ENCODE results near the gene PPP6R2.
"Not testable (repeated sequence)": the region's sequence is repeated elsewhere in the genome, so short reads cannot be mapped to it uniquely, and the experiment has no call there.

Gene PPP6R2

DNA sequence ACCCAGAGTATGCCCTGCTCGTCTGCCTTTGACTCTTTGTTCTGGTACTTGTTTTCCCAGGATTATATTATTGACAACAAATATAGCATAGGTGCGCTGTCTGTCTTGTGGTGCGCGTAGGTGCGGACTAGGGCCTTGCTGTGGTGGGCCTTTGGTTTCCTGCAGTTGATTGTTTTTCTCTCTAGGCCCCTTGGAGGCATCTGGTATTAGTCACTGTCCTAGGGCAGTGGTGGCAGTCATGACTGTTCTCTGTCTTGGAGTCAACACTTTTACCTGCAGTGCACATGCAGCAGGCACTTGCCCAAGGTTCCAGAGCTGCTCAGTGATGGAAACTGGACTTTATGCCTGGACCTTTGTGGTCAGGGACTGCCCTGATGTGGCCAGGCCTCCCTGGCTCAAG lies 18.6 kb downstream of the PPP6R2 start:
- H3K4me2 ChIP-seq (ENCODE audit: low read length), result no peak overlapping the region
- H3K4me1 ChIP-seq (ENCODE audit: control insufficient read depth, low read depth, low read length), result no peaks in the 10 kb centered on the region
- H2BK120ac ChIP-seq (ENCODE audit: low read depth, low read length), result no peak overlapping the region
- no peak overlapping the region for H3K23ac ChIP-seq (ENCODE audit: low read length)
- H3K79me1 ChIP-seq (ENCODE audit: low read length), result peaks cover 30% of the 10 kb centered on the region
- H3K18ac ChIP-seq (ENCODE audit: low read length), result no peak overlapping the region
- H3K4ac ChIP-seq (ENCODE audit: low read depth, low read length), result no peak overlapping the region
- no peak overlapping the region for H4K8ac ChIP-seq (ENCODE audit: low read depth, low read length)
- H3K9ac ChIP-seq (ENCODE audit: low read length), result no peak overlapping the region
- H2BK15ac ChIP-seq (replicated peaks; ENCODE audit: low read depth), result no peak overlapping the region
- H3K36me3 ChIP-seq (ENCODE audit: control insufficient read depth, insufficient read depth, low read length), result no peaks in the 10 kb centered on the region
- H2BK5ac ChIP-seq (ENCODE audit: low read length), result no peak overlapping the region
- no peak overlapping the region for H3K4me3 ChIP-seq (ENCODE audit: low read length)
- no peak overlapping the region for H2AK5ac ChIP-seq (ENCODE audit: low read length)
- no peak overlapping the region for H4K5ac ChIP-seq (ENCODE audit: low read length)
- H3K27ac ChIP-seq (ENCODE audit: low read depth, low read length), result no peak overlapping the region
- DNase-seq, result no peak
- H3K56ac ChIP-seq (ENCODE audit: low read length), result no peak overlapping the region
- no CpG with 5 or more reads among the region's 5 CpGs for WGBS (ENCODE audit: extremely low coverage, insufficient coverage, low lambda C conversion rate)
- H3K27me3 ChIP-seq (ENCODE audit: insufficient read depth, low read length, poor library complexity), result no peaks in the 10 kb centered on the region
- peaks cover 38% of the 10 kb centered on the region for H3K79me2 ChIP-seq (ENCODE audit: control insufficient read depth, insufficient read depth, low read length)

DNA sequence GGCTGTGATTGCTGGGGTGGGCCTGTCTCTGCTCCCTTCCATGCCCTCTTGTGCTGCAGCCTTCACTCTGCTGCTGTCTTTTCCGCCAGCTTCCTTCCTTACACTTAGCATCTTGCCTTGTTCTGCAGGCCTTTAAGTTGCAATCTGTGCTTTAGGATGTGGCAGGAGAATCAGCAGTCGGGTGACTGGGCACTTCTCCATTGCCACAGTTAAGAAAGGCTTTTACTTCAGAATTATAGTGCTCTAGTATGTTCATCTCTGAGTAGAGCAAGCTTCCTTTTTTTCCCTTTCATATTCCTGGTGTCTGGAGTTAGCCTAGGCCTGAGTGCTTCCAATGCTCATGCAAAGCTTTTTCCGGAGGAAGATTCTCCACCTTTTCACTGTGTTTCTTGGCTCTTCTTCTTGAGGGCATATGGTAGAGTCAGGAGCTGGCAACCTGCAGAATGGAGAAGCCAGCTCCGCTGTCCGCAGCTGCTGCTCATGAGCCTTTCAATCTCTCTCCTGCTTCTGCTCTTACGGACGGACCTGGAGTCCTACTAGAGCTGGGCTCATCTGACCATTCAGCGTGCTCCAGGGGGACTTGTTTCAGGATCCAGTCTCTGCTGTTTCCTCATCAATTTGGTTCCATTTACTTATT lies 20.2 kb downstream of the PPP6R2 start:
- no CpG with 5 or more reads among the region's 8 CpGs for WGBS (ENCODE audit: extremely low coverage, insufficient coverage, low lambda C conversion rate)
- no peak overlapping the region for H3K18ac ChIP-seq (ENCODE audit: low read length)
- peaks cover 35% of the 10 kb centered on the region for H3K79me1 ChIP-seq (ENCODE audit: low read length)
- no peak overlapping the region for H3K23ac ChIP-seq (ENCODE audit: low read length)
- no peak overlapping the region for H3K56ac ChIP-seq (ENCODE audit: low read length)
- H3K9ac ChIP-seq (ENCODE audit: low read length), result no peak overlapping the region
- H3K4me1 ChIP-seq (ENCODE audit: control insufficient read depth, low read depth, low read length), result no peaks in the 10 kb centered on the region
- no peak overlapping the region for H3K27ac ChIP-seq (ENCODE audit: low read depth, low read length)
- no peaks in the 10 kb centered on the region for H3K27me3 ChIP-seq (ENCODE audit: insufficient read depth, low read length, poor library complexity)
- H3K79me2 ChIP-seq (ENCODE audit: control insufficient read depth, insufficient read depth, low read length), result peaks cover 42% of the 10 kb centered on the region
- H2AK5ac ChIP-seq (ENCODE audit: low read length), result no peak overlapping the region
- H3K4ac ChIP-seq (ENCODE audit: low read depth, low read length), result no peak overlapping the region
- H2BK120ac ChIP-seq (ENCODE audit: low read depth, low read length), result no peak overlapping the region
- no peak overlapping the region for H3K4me3 ChIP-seq (ENCODE audit: low read length)
- no peak overlapping the region for H3K4me2 ChIP-seq (ENCODE audit: low read length)
- no peaks in the 10 kb centered on the region for H3K36me3 ChIP-seq (ENCODE audit: control insufficient read depth, insufficient read depth, low read length)
- H4K8ac ChIP-seq (ENCODE audit: low read depth, low read length), result no peak overlapping the region
- H2BK15ac ChIP-seq (replicated peaks; ENCODE audit: low read depth), result no peak overlapping the region
- H4K5ac ChIP-seq (ENCODE audit: low read length), result no peak overlapping the region
- H2BK5ac ChIP-seq (ENCODE audit: low read length), result no peak overlapping the region
- DNase-seq, result no peak

DNA sequence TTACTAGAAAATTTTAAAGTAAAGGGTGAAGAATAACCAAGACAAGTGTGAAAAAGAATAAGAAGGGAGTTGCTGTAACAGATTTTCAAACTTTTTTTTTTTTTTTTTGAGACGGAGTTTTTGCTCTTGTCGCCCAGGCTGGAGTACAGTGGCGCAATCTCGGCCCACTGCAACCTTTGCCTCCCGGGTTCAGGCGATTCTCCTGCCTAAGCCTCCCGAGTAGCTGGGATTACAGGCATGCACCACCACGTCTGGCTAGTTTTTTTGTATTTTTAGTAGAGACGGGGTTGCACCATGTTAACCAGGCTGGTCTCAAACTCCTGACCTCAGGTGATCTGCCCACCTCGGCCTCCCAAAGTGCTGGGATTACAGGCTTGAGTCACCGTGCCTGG lies 20.7 kb downstream of the PPP6R2 start:
- H2AK5ac ChIP-seq (ENCODE audit: low read length); H2BK120ac ChIP-seq (ENCODE audit: low read depth, low read length); H3K27ac ChIP-seq (ENCODE audit: low read depth, low read length); H3K56ac ChIP-seq (ENCODE audit: low read length); H3K18ac ChIP-seq (ENCODE audit: low read length); H4K8ac ChIP-seq (ENCODE audit: low read depth, low read length); H2BK15ac ChIP-seq (replicated peaks; ENCODE audit: low read depth); H3K27me3 ChIP-seq (ENCODE audit: insufficient read depth, low read length, poor library complexity); H4K5ac ChIP-seq (ENCODE audit: low read length); H3K4me2 ChIP-seq (ENCODE audit: low read length); H3K9ac ChIP-seq (ENCODE audit: low read length); H3K4me3 ChIP-seq (ENCODE audit: low read length); H3K23ac ChIP-seq (ENCODE audit: low read length); H3K4ac ChIP-seq (ENCODE audit: low read depth, low read length); DNase-seq; H2BK5ac ChIP-seq (ENCODE audit: low read length); H3K4me1 ChIP-seq (ENCODE audit: control insufficient read depth, low read depth, low read length); H3K36me3 ChIP-seq (ENCODE audit: control insufficient read depth, insufficient read depth, low read length): not testable (repeated sequence)
- H3K79me1 ChIP-seq (ENCODE audit: low read length), result peaks cover 33% of the 10 kb centered on the region
- H3K79me2 ChIP-seq (ENCODE audit: control insufficient read depth, insufficient read depth, low read length), result peaks cover 41% of the 10 kb centered on the region
- no CpG with 5 or more reads among the region's 11 CpGs for WGBS (ENCODE audit: extremely low coverage, insufficient coverage, low lambda C conversion rate)

DNA sequence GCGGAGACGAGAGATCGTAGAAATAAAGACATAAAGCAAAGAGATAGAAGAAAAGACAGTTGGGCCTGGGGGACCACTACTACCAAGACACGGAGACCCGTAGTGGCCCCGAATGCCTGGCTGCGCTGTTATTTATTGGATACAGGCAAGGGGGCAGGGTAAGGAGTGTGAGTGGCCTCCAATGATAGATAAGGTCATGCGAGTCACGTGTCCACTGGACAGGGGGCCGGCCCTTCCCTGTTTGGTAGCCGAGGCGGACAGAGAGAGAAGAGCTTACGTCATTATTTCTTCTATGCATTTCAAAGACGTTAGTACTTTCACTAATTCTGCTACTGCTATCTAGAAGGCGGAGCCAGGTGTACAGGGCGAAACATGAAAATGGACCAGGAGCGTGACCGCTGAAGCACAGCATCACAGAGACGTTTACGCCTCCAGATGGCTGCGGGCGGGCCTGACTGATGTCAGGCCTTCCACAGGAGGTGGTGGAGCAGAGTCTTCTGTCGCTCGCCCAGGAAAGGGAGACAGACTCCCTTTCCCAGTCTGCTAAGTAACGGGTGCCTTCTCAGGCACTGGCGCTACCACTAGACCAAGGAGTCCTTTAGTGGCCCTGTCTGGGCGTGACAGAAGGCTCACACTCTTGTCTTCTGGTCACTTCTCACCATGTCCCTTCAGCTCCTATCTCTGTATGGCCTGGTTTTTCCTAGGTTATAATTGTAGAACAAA lies 24.8 kb downstream of the PPP6R2 start:
- Histone ChIP-seq H3K56ac (ENCODE audit: low read length) (no peak overlapping the region), H3K23ac (ENCODE audit: low read length) (no peak overlapping the region), H3K18ac (ENCODE audit: low read length) (no peak overlapping the region), H3K4me2 (ENCODE audit: low read length) (no peak overlapping the region), H3K9ac (ENCODE audit: low read length) (no peak overlapping the region), H3K4me1 (ENCODE audit: control insufficient read depth, low read depth, low read length) (no peaks in the 10 kb centered on the region), H4K5ac (ENCODE audit: low read length) (no peak overlapping the region), H2AK5ac (ENCODE audit: low read length) (no peak overlapping the region), H3K4me3 (ENCODE audit: low read length) (no peak overlapping the region), H3K79me1 (ENCODE audit: low read length) (peaks cover 16% of the 10 kb centered on the region), H3K36me3 (ENCODE audit: control insufficient read depth, insufficient read depth, low read length) (no peaks in the 10 kb centered on the region), H3K79me2 (ENCODE audit: control insufficient read depth, insufficient read depth, low read length) (peaks cover 16% of the 10 kb centered on the region), H2BK5ac (ENCODE audit: low read length) (no peak overlapping the region), H4K8ac (ENCODE audit: low read depth, low read length) (no peak overlapping the region), H3K27me3 (ENCODE audit: insufficient read depth, low read length, poor library complexity) (no peaks in the 10 kb centered on the region), H3K4ac (ENCODE audit: low read depth, low read length) (no peak overlapping the region), H3K27ac (ENCODE audit: low read depth, low read length) (no peak overlapping the region), H2BK120ac (ENCODE audit: low read depth, low read length) (no peak overlapping the region), H2BK15ac (replicated peaks; ENCODE audit: low read depth) (no peak overlapping the region)
- WGBS (ENCODE audit: extremely low coverage, insufficient coverage, low lambda C conversion rate), result no CpG with 5 or more reads among the region's 27 CpGs
- DNase-seq, result peak; percentile 34

DNA sequence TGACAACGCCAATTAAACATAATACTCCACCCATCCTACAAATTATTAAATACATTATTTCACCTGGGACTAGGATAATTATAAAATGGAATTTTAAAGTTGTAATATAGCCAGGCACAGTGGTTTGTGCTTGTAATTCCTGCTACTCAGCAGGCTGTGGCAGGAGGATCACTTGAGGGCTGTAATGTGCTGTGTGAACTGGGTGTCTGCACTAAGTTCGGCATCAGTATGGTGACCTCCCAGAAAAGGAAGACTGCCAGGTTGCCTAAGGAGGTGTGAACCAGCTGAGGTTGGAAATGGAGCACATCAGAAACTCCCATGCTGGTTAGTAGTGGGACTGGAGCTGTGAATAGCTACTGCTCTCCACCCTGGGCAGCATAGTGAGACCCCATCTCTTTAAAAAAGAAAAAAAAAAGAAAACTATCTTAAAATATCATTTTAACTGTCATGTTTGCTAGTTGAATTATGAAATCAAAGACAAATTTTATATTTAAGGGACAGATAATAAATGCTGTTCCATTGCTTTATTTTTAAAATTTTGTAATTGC lies 28.0 kb downstream of the PPP6R2 start:
- no peak overlapping the region for H3K4ac ChIP-seq (ENCODE audit: low read depth, low read length)
- H4K8ac ChIP-seq (ENCODE audit: low read depth, low read length), result no peak overlapping the region
- no peak overlapping the region for H2BK120ac ChIP-seq (ENCODE audit: low read depth, low read length)
- 100% methylated on average over 1 of the region's 2 CpGs for WGBS (ENCODE audit: extremely low coverage, insufficient coverage, low lambda C conversion rate)
- H2AK5ac ChIP-seq (ENCODE audit: low read length), result no peak overlapping the region
- H3K27ac ChIP-seq (ENCODE audit: low read depth, low read length), result no peak overlapping the region
- no peaks in the 10 kb centered on the region for H3K4me1 ChIP-seq (ENCODE audit: control insufficient read depth, low read depth, low read length)
- no peak overlapping the region for H3K23ac ChIP-seq (ENCODE audit: low read length)
- peaks cover 7% of the 10 kb centered on the region for H3K79me1 ChIP-seq (ENCODE audit: low read length)
- DNase-seq, result no peak
- H3K9ac ChIP-seq (ENCODE audit: low read length), result no peak overlapping the region
- H3K4me2 ChIP-seq (ENCODE audit: low read length), result no peak overlapping the region
- no peaks in the 10 kb centered on the region for H3K27me3 ChIP-seq (ENCODE audit: insufficient read depth, low read length, poor library complexity)
- H2BK5ac ChIP-seq (ENCODE audit: low read length), result no peak overlapping the region
- H3K36me3 ChIP-seq (ENCODE audit: control insufficient read depth, insufficient read depth, low read length), result peaks cover 3% of the 10 kb centered on the region
- H3K18ac ChIP-seq (ENCODE audit: low read length), result no peak overlapping the region
- no peak overlapping the region for H2BK15ac ChIP-seq (replicated peaks; ENCODE audit: low read depth)
- no peak overlapping the region for H3K4me3 ChIP-seq (ENCODE audit: low read length)
- peaks cover 7% of the 10 kb centered on the region for H3K79me2 ChIP-seq (ENCODE audit: control insufficient read depth, insufficient read depth, low read length)
- H4K5ac ChIP-seq (ENCODE audit: low read length), result no peak overlapping the region
- H3K56ac ChIP-seq (ENCODE audit: low read length), result no peak overlapping the region

All from mesendoderm (in vitro differentiated cells).